OCI-LY7 (cell line): ENCODE measurements around the gene ZNF512. TPM values are rescaled to one million over a fixed set of nuclear protein-coding genes. Genes with fewer than 3 reads are reported as not detected.

Experiments
- BruUV-seq: library from RNA; stranded (reverse); fragments of 400-500 nt; replicated peaks from 2 replicates; lab custom pipeline; 2021; lab: Mats Ljungman, UMichigan
- CTCF ChIA-PET: fragments of 300-600 bp; sonication (Branson Sonifier 250); formaldehyde crosslinking; loops from one replicate; lab custom pipeline; 2022; ENCODE audit warnings: antibody characterized with exemption; ENCODE audit not compliant: unreplicated experiment; lab: Charles Lee
- POLR2A ChIA-PET: fragments of 300-600 bp; sonication (Branson Sonifier 250); formaldehyde crosslinking; loops from one replicate; lab custom pipeline; 2022; ENCODE audit warnings: antibody characterized with exemption; lab: Charles Lee
- DNase-seq: peaks from one replicate; pipeline ENCODE4 v3.0.0-alpha.2; 2015; ENCODE audit warnings: low spot score
- H2AFZ ChIP-seq: fragments of 200-600 bp; sonication (generic), shearing (Covaris generic); 2 replicates; pipeline ENCODE4 v1.6.1; 2014; ENCODE audit warnings: mild to moderate bottlenecking, antibody characterized with exemption, low read length, moderate library complexity
- H3K27ac ChIP-seq: fragments of 200-600 bp; sonication (generic); 2 replicates; pipeline ENCODE4 v1.5.1; 2014; ENCODE audit warnings: mixed run types, low read depth, mild to moderate bottlenecking, moderate library complexity, low read length, inconsistent platforms; ENCODE audit not compliant: poor library complexity, severe bottlenecking
- H3K36me3 ChIP-seq: fragments of 200-600 bp; sonication (generic); 2 replicates; pipeline ENCODE4 v1.6.1; 2014; ENCODE audit warnings: mild to moderate bottlenecking, antibody characterized with exemption, low read length, moderate library complexity, mixed read lengths; ENCODE audit not compliant: insufficient read depth
- H3K4me1 ChIP-seq: fragments of 200-600 bp; sonication (generic); 2 replicates; pipeline ENCODE4 v1.5.1; 2014; ENCODE audit warnings: mild to moderate bottlenecking, low read length; ENCODE audit not compliant: insufficient read depth, poor library complexity, severe bottlenecking
- H3K4me2 ChIP-seq: fragments of 200-600 bp; sonication (generic); 2 replicates; pipeline ENCODE4 v1.6.1; 2014; ENCODE audit warnings: mild to moderate bottlenecking, low read length
- H3K4me3 ChIP-seq: fragments of 200-600 bp; sonication (generic); 2 replicates; pipeline ENCODE4 v1.5.1; 2014; ENCODE audit warnings: mild to moderate bottlenecking, low read depth, low read length; ENCODE audit not compliant: poor library complexity, severe bottlenecking
- H3K79me2 ChIP-seq: fragments of 200-600 bp; sonication (generic); 2 replicates; pipeline ENCODE4 v1.6.1; 2016; ENCODE audit warnings: low read depth, mild to moderate bottlenecking, low read length, moderate library complexity, mixed read lengths; ENCODE audit not compliant: insufficient read depth
- H3K9me2 ChIP-seq: fragments of 200-600 bp; sonication (generic); 2 replicates; pipeline ENCODE4 v1.6.1; 2016; ENCODE audit warnings: mild to moderate bottlenecking, low read length, mixed read lengths; ENCODE audit not compliant: insufficient read depth
- H3K9me3 ChIP-seq: fragments of 200-600 bp; sonication (generic); 2 replicates; pipeline ENCODE4 v1.6.1; 2014; ENCODE audit warnings: mild to moderate bottlenecking, mixed run types, low read length, mixed read lengths
- H4K20me1 ChIP-seq: fragments of 200-600 bp; sonication (generic); 2 replicates; pipeline ENCODE4 v1.6.1; 2014; ENCODE audit warnings: mild to moderate bottlenecking, antibody characterized with exemption, low read length, moderate library complexity, mixed read lengths; ENCODE audit not compliant: insufficient read depth
- CTCF ChIP-seq: fragments of 200-600 bp; sonication (generic); conservative IDR thresholded peaks from 2 replicates; pipeline ENCODE4 v1.5.1; 2014; ENCODE audit warnings: mild to moderate bottlenecking, antibody characterized with exemption, low read length, moderate library complexity, mixed read lengths
- EZH2phosphoT487 ChIP-seq: fragments of 200-600 bp; sonication (generic); IDR thresholded peaks from 2 replicates; pipeline ENCODE4 v1.6.1; 2018; ENCODE audit warnings: low read depth, borderline replicate concordance, mild to moderate bottlenecking, mixed run types, antibody characterized with exemption, low read length, moderate library complexity, mixed read lengths
- intact Hi-C: fragments of 100-400 bp; cut with micrococcal nuclease; formaldehyde crosslinking; loops from one replicate; pipeline ENCODE4 v1.10.0; 2022; ENCODE audit not compliant: unreplicated experiment
- total RNA-seq, 2 experiments: library from RNA; depleted of rRNA in 1 of 2; stranded (reverse); fragments of >200 nt in 1 of 2; shearing (Covaris generic) in 1 of 2; gene quantifications; 2 replicates each; pipeline ENCODE4 v1.2.3, GENCODE V29; 2014 to 2022

ZNF512 gene
- total RNA-seq, 2 experiments from 2014 or later, result 40.7 to 57.8 TPM

DNA sequence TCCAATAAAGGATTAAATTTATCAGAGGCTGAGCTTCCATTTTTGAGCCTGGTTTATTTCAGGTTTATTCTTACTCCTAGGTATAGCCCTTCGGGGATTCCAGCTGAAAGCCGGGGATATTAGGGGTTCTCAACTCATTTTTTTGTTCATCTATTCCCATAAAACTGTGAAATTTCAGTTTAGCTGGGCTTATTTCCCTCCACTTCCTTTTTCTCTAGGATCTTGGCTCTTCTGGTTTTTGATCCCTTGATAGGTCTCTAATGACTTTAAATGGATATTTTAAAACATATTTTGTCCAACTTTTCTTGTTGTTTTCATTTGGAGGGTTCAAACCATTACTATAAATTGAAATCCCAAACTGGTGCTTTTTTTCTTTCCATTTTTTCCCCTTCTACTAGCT lies 23.6 kb upstream of the ZNF512 start:
- H3K36me3 ChIP-seq, result no peaks in the 10 kb centered on the region
- no peaks in the 10 kb centered on the region for H3K9me3 ChIP-seq
- H3K79me2 ChIP-seq, result no peaks in the 10 kb centered on the region
- H4K20me1 ChIP-seq, result no peaks in the 10 kb centered on the region
- H3K4me1 ChIP-seq, result no peaks in the 10 kb centered on the region
- intact Hi-C loops, result no loop called here
- TF ChIP-seq CTCF (no peak), EZH2phosphoT487 (no peak)
- CTCF ChIA-PET, result no interaction called here
- no peak overlapping the region for H3K4me3 ChIP-seq
- no peak overlapping the region for H3K27ac ChIP-seq
- H2AFZ ChIP-seq, result no peak overlapping the region
- H3K9me2 ChIP-seq, result no peaks in the 10 kb centered on the region
- H3K4me2 ChIP-seq, result no peak overlapping the region
- no TSS peak for BruUV-seq
- POLR2A ChIA-PET, result interaction anchor here (1.4 kb wide), 1 partner anchor 16 kb away, joined by 4 read pairs; no protein-coding TSS in a partner anchor
- DNase-seq, result no peak

DNA sequence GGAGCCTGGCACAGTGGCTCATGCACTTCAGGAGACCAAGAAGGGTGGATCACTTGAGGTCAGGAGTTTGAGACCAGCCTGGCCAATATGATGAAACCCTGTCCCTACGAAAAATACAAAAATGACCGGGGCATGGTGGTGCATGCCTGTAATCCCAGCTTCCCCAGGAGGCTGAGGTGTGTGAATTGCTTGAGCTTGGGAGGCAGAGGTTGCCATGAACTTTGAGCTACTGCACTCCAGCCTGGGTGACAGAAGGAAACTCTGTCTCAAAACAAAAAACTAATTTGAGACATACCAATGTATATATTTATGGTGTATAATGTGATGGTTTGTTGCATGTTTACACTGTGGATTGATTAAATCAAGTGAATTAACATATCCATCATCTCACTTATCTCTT lies 21.8 kb upstream of the ZNF512 start:
- Histone ChIP-seq H3K4me3 (no peak overlapping the region), H3K4me2 (no peak overlapping the region), H3K9me3 (no peaks in the 10 kb centered on the region), H3K4me1 (no peaks in the 10 kb centered on the region), H3K27ac (no peak overlapping the region), H4K20me1 (no peaks in the 10 kb centered on the region), H2AFZ (no peak overlapping the region), H3K9me2 (no peaks in the 10 kb centered on the region), H3K36me3 (no peaks in the 10 kb centered on the region), H3K79me2 (no peaks in the 10 kb centered on the region)
- no TSS peak for BruUV-seq
- intact Hi-C loops, result no loop called here
- no peak for DNase-seq
- POLR2A ChIA-PET, result no interaction called here
- TF ChIP-seq EZH2phosphoT487, result no peak
- CTCF ChIA-PET, result no interaction called here

DNA sequence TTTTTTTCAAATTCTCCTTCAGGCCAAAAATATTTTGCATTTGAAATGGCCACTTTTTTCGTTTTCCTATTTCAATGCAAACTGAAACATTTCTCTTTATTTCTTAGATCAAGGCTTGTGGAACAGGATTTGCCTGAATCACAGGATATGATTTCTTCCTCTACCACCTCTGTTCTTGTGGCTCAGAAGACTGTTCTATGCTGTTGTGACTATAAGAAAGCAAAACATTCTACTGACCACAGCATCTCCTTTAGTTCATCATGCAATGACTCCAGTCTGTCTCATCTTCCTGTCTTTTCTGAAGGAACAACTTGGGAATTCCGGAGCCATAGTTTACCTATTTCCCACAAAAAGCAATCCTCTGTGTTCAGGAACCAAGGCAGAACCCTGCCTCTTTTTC lies 16.2 kb upstream of the ZNF512 start:
- BruUV-seq, result no TSS peak
- H3K9me3 ChIP-seq, result no peaks in the 10 kb centered on the region
- H3K4me1 ChIP-seq, result no peaks in the 10 kb centered on the region
- H3K27ac ChIP-seq, result no peak overlapping the region
- H3K4me2 ChIP-seq, result no peak overlapping the region
- no peaks in the 10 kb centered on the region for H3K9me2 ChIP-seq
- no peak overlapping the region for H2AFZ ChIP-seq
- ChIA-PET POLR2A (interaction anchor here (1.1 kb wide), 1 partner anchor 13 kb away, joined by 3 read pairs; no protein-coding TSS in a partner anchor), CTCF (no interaction called here)
- no peak overlapping the region for H3K4me3 ChIP-seq
- intact Hi-C loops, result no loop called here
- no peaks in the 10 kb centered on the region for H4K20me1 ChIP-seq
- no peaks in the 10 kb centered on the region for H3K79me2 ChIP-seq
- no peaks in the 10 kb centered on the region for H3K36me3 ChIP-seq
- no peak for TF ChIP-seq EZH2phosphoT487
- no peak for TF ChIP-seq CTCF
- DNase-seq, result no peak
